Left lung (tissue), 10 donors: ENCODE results near the gene IFI27. TPM values are rescaled to one million over a fixed set of nuclear protein-coding genes. Genes with fewer than 3 reads are reported as not detected.
A peak's percentile ranks its signal among the peaks of the same experiment; 100 is the strongest.

Experiments
- ATAC-seq: fragments of 200-7000 bp; cut with Tn5 transposase; one replicate; pipeline ENCODE4 v1.9.1; 2020; ENCODE audit warnings: moderate library complexity
- DNase-seq, 4 donors: peaks; one replicate each; pipeline ENCODE4 v3.0.0-alpha.2; 2013 to 2020
- H3K27ac ChIP-seq, 2 donors: fragments of 200-600 bp; sonication (generic) in 1 of 2; one replicate each; pipeline versions ENCODE4 v1.5.0 to v1.8.0; 2020 to 2021
- H3K27me3 ChIP-seq, 2 donors: fragments of 200-600 bp; sonication (generic) in 1 of 2; one replicate each; pipeline versions ENCODE4 v1.5.0 to v1.8.0; 2020 to 2021
- H3K36me3 ChIP-seq, 2 donors: fragments of 200-600 bp; sonication (generic) in 1 of 2; one replicate each; pipeline versions ENCODE4 v1.5.0 to v1.8.0; 2020 to 2021
- H3K4me1 ChIP-seq, 2 donors: fragments of 200-600 bp; one replicate each; pipeline ENCODE4 v1.8.0; 2021
- H3K4me3 ChIP-seq, 2 donors: fragments of 200-600 bp; sonication (generic) in 1 of 2; one replicate each; pipeline versions ENCODE4 v1.5.0 to v1.8.0; 2020 to 2021; ENCODE audit warnings: mild to moderate bottlenecking in 1 of 2
- H3K9me3 ChIP-seq, 2 donors: fragments of 200-600 bp; sonication (generic) in 1 of 2; one replicate each; pipeline versions ENCODE4 v1.5.0 to v1.8.0; 2020 to 2021
- CTCF ChIP-seq, 2 donors: fragments of 200-600 bp; sonication (generic) in 1 of 2; IDR thresholded peaks; one replicate each; pipeline versions ENCODE4 v1.5.0 to v1.8.0; 2021; ENCODE audit warnings: antibody characterized with exemption in 2 of 2
- intact Hi-C, 2 donors: fragments of 100-400 bp; cut with DNase I; formaldehyde crosslinking; loops; one replicate each; pipeline versions ENCODE4 v1.11.2 to v1.14.2; 2022
- polyA plus RNA-seq, 6 donors: library from polyadenylated mRNA; unstranded; fragments of 120-200 nt; gene quantifications; one replicate each; pipeline ENCODE4 v1.2.1, GENCODE V29; 2013; ENCODE audit not compliant: insufficient read length in 6 of 6
- total RNA-seq, 2 donors: library from RNA; stranded (reverse); fragmentation: NEBNext Ultra II Directional; extraction: Animal tissue kit (Norgen Biotek cat#: 25700); gene quantifications; one replicate each; pipeline ENCODE4 v1.2.1, GENCODE V29; 2021
- donor health status: DM: no; HTN: yes; CAD: no.
- donor health status: DM: no; HTN: no; CAD: no.

The IFI27 gene
- total and polyA plus RNA-seq, 8 donors, result 11.6 to 394 (median 25.5) TPM

- H3K36me3 ChIP-seq, result no peaks in the 10 kb centered on the region
- intact Hi-C loops, result no loop called here
- ATAC-seq (no peak), DNase-seq (no peak)
- no peaks in the 10 kb centered on the region for H3K9me3 ChIP-seq
- peaks cover 0 to 4% of the 10 kb centered on the region in 2 donors for H3K27me3 ChIP-seq
- no peak overlapping the region for H3K4me3 ChIP-seq
- peaks cover 0 to 17% of the 10 kb centered on the region in 2 donors for H3K4me1 ChIP-seq
- no peak for TF ChIP-seq CTCF (IDR thresholded peaks at IDR 0.05)
- H3K27ac ChIP-seq, result no peak overlapping the region
Observed at GRCh38 chr14:94163796-94164195, 53.3 kb downstream of the IFI27 start.

GRCh38 chr14:94164685-94165431 lies 54.3 kb downstream of the IFI27 start:
- H3K36me3 ChIP-seq, result no peaks in the 10 kb centered on the region
- H3K9me3 ChIP-seq, result no peaks in the 10 kb centered on the region
- TF ChIP-seq CTCF (IDR thresholded peaks at IDR 0.05), result no peak
- intact Hi-C loops, result no loop called here
- peaks cover 0 to 17% of the 10 kb centered on the region in 2 donors for H3K4me1 ChIP-seq
- no peak overlapping the region for H3K4me3 ChIP-seq
- no peak overlapping the region for H3K27ac ChIP-seq
- H3K27me3 ChIP-seq, result peaks cover 0 to 4% of the 10 kb centered on the region in 2 donors
- ATAC-seq, result peak; percentile 22
- DNase-seq, result no peak

GRCh38 chr14:94165744-94166143 lies 55.2 kb downstream of the IFI27 start:
- DNase-seq (no peak), ATAC-seq (no peak)
- TF ChIP-seq CTCF (IDR thresholded peaks at IDR 0.05), result no peak
- no peaks in the 10 kb centered on the region for H3K36me3 ChIP-seq
- H3K9me3 ChIP-seq, result no peaks in the 10 kb centered on the region
- H3K27me3 ChIP-seq, result peaks cover 0 to 4% of the 10 kb centered on the region in 2 donors
- H3K27ac ChIP-seq, result no peak overlapping the region
- intact Hi-C loops, result no loop called here
- H3K4me3 ChIP-seq, result no peak overlapping the region
- H3K4me1 ChIP-seq, result peaks cover 0 to 17% of the 10 kb centered on the region in 2 donors

Other genes with a start within 250 kb of the IFI27 start
- 1 to 10 TPM in 1 of 2 donors, not detected in 1; 1.1 TPM for gene FAM181A, start 183.4 kb upstream of the IFI27 start, total RNA-seq
- under 1 TPM in 5 of 6 donors, not detected in 1; 0.10 to 0.47 (median 0.26) TPM for gene FAM181A, start 183.4 kb upstream of the IFI27 start, polyA plus RNA-seq
- gene ASB2, start 134.2 kb upstream of the IFI27 start, total RNA-seq, result 1 to 10 TPM; 1.4 to 3.2 TPM
- gene ASB2, start 134.2 kb upstream of the IFI27 start, polyA plus RNA-seq, result 1 to 10 TPM in 5 of 6 donors, under 1 TPM in 1; 0.81 to 2.5 (median 1.6) TPM
- gene CCDC197, start 113.4 kb upstream of the IFI27 start, total RNA-seq, result not detected
- not detected for gene CCDC197, start 113.4 kb upstream of the IFI27 start, polyA plus RNA-seq
- 1 to 10 TPM; 1.2 to 1.5 TPM for gene OTUB2, start 84.4 kb upstream of the IFI27 start, total RNA-seq
- gene OTUB2, start 84.4 kb upstream of the IFI27 start, polyA plus RNA-seq, result 1 to 10 TPM; 3.6 to 5.4 (median 4.0) TPM
- gene DDX24, start 29.5 kb upstream of the IFI27 start, total RNA-seq, result 100 to 1,000 TPM; 142 to 148 TPM
- gene DDX24, start 29.5 kb upstream of the IFI27 start, polyA plus RNA-seq, result 100 to 1,000 TPM; 127 to 143 (median 136) TPM
- 10 to 100 TPM; 20.3 to 23.8 TPM for gene IFI27L1, start 29.4 kb upstream of the IFI27 start, total RNA-seq
- 10 to 100 TPM; 25.8 to 34.3 (median 31.5) TPM for gene IFI27L1, start 29.4 kb upstream of the IFI27 start, polyA plus RNA-seq
- gene IFI27L2, start 18.9 kb downstream of the IFI27 start, total RNA-seq, result 10 to 100 TPM; 37.9 to 59.3 TPM
- 10 to 100 TPM; 30.7 to 49.0 (median 38.8) TPM for gene IFI27L2, start 18.9 kb downstream of the IFI27 start, polyA plus RNA-seq
- 1 to 10 TPM in 1 of 2 donors, under 1 TPM in 1; 0.52 to 3.7 TPM for gene PPP4R4, start 63.6 kb downstream of the IFI27 start, total RNA-seq
- gene PPP4R4, start 63.6 kb downstream of the IFI27 start, polyA plus RNA-seq, result under 1 TPM; 0.43 to 0.86 (median 0.62) TPM
- gene SERPINA10, start 182.5 kb downstream of the IFI27 start, total RNA-seq, result not detected
- under 1 TPM; 0.06 to 0.10 (median 0.08) TPM for gene SERPINA10, start 182.5 kb downstream of the IFI27 start, polyA plus RNA-seq
- gene SERPINA6, start 212.6 kb downstream of the IFI27 start, total RNA-seq, result not detected
- under 1 TPM in 4 of 6 donors, not detected in 2; 0.08 to 0.28 (median 0.14) TPM for gene SERPINA6, start 212.6 kb downstream of the IFI27 start, polyA plus RNA-seq